RCC 7860 (cell line): ENCODE data around the gene PREX1.
"Not testable (repeated sequence)": the region's sequence is repeated elsewhere in the genome, so short reads cannot be mapped to it uniquely, and the experiment has no call there.

ENCODE experiments used
- DNase-seq: peaks from one replicate; pipeline ENCODE4 v3.0.0-alpha.2; 2015; ENCODE audit warnings: low spot score
- FAIRE-seq: peaks from 2 replicates; lab custom pipeline; 2012; peaks lifted over from hg19 to GRCh38; lab: Jason Lieb, UNC

The PREX1 gene

DNA sequence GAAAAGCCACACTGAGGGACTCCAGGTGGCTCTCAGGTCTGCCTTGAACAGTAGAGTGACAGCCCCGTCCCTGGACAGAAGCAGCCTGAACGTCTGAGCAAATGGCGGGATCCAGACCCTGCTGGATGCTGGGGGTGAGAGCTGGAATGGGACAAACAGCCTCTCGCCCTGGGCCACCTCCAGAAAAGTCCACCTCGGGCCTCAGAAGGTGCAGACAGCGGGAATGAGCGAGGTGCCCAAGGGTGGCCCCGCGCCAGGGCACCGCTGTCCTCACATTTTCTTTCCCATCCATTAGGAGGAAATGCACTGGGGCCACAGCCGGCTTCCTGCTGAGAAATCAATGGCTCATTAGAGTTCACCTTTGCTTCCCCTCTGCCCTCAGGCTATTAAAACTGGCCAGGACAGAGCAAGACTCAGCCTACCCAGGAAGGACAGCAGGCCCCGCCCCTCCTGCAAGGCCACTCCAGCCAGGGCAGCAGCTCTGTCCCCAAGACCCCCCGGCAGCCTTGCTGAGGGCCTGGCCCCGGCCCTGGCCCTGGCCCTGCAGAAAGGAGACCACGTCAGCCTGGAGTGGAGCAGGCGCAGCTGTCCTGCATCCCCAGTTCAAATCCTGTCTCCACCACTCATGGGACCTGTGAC, 229.4 kb downstream of the PREX1 start:
- not testable (repeated sequence) for FAIRE-seq, DNase-seq

DNA sequence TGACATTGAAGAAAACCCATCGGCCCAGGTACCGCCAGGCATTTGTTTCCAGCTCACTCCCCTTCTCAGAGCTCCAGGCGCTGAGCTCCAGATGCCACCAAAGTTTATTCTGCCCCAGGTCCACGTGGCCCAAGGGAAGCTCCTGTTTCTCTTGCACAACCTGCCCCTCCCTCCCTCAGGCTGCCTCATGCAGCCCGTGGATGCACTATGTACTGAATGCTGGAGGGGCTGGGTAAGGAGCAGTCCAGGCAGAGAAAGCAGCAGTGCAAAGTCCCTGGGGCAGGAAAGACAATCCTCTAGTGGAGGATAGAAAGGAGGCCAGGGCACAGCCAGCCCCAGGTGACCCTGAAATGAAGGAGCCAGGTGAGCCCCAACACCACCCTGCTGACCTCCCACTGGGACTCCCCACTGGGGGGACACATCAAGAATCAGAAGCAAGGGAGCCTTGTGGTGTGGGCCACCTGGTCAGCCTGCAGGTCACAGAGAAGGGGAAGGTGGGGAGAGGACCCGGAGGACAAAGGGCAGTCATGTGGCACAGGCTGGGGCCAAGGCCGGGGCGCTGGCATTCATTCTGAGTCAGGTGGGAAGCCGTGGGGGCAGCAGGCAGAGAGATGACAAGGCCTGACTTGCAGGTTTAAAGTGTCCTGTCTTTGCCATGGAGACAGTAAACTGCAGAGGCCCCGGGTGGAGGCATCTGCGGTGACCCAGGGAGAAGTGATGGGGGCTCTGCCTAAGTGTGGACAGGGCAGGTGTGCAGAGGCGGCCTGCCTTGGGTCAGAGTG, 230.1 kb downstream of the PREX1 start:
- no peak for DNase-seq

DNA sequence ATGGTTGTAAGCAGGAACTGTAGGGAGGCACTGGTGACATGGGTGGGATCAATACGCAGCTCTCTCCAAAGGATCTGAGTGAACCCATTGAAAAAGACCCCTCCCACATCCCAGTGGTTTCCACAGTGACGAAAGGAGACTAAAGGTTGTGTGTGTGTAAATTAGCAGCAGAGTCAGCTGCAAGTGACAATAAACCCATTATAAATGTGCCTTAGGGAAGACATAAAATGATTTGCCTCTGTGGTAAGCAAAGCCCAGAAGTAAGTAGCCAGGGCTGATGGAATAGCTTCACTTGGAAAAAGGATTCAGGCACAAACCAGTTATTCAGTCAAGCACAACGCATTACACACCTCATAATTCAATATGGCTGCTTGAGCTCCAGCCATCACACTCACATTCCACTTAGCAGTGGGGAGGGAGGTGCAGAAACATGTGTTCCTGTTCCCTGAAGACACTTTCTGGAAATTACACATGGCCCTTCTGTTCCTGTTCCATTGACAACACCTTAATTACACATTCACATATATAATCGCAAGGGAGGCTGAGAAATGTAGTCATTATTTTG, 231.4 kb downstream of the PREX1 start:
- DNase-seq (no peak), FAIRE-seq (no peak)

More for the DNA sequence above, 230.1 kb downstream of the PREX1 start:
- no peak for FAIRE-seq

DNA sequence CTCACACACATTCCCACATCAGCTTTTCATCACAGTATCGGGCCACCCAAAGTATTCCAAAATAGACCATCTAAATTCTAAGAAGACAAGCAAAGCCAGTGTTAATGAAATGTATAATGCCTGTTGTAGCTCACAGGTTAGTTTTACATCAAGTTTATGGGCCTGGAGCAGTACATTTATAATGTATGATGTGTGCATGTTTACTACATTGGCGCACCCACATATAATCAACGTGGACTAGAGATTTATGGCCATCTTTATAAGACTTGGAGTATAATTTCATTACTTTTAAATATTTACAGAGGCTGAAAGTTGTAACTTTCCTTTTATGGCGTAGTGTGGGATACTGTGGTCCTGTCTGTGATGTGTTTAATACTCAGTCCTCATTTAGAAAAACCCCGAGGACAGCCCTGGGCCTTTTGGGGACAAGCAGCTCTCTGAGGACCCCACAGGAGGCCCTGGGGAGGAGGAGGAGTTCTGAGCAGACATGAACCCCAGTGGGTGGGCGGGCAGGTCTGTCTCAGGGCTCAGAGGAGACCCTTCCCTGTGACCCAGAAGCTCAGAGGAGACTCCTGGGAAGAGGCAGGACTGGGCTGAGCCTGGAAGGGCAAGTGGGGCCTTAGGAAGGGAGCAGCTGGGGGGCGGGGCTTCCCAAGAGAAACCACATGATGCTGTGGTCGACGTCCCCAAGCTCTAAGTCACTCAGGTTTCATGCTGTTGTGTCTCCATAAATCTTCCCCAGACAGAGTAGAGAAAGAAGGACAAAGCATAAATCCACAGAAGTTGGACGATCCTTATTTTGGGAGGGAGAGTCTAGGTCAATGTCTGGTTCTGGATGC, 232.1 kb downstream of the PREX1 start:
- FAIRE-seq: no peak
- DNase-seq: no peak

DNA sequence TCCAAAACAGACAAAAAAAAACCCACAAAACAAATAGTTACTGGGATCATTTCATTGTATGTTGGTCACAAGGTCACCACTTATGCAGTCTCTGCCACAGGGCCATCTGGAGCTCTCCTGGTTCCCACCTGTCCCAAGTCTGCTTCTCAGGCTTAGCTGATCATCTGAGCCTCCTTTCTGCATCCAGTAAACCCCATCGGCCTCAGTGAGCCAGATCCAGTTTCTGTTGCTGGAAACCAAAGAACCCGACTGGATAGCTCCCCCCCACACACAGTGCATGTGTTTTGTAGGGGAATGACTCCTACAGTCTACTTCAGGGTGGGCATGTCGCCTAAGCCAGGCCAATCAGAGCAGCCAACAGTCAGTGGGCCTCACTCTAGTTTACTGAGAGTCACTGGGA, 233.3 kb downstream of the PREX1 start:
- FAIRE-seq: no peak

DNA sequence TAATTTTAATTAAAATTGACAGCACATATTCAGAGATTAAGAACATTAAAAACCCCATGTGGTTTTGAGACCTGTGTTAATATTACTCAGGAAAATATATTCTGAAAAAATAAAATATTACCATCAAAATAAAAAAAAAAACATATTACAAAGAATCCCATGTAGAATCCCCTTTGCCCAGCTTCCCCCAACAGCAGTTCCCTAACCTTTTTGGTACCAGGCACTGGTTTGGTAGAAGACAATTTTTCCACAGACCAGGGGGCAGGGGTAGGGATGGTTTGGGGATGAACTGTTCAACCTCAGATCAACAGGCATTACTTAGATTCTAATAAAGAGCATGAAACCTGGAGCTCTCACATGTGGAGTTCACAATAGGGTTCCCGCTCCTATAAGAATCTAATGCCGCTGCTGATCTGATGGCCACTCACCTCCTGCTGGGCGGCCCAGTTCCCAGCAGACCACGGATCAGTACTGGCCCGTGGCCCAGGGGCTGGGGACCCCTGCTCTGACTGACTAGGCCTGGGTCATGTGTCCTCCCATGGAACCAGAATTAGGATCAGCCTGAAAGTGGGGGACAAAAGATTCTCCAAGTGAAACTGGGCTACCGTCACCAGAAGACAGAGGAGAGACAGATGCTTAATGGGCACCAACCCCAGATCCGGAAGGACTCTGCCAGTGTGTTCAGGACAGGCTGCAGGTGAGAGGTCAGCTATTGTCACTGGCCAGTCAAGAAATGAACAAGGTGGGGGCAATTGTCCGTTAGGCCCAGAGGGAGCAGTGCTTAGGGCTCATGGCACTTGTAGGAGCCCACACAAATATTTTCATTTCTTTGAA, 235.5 kb downstream of the PREX1 start:
- DNase-seq (no peak), FAIRE-seq (no peak)

More for the DNA sequence above, 233.3 kb downstream of the PREX1 start:
- DNase-seq: no peak

DNA sequence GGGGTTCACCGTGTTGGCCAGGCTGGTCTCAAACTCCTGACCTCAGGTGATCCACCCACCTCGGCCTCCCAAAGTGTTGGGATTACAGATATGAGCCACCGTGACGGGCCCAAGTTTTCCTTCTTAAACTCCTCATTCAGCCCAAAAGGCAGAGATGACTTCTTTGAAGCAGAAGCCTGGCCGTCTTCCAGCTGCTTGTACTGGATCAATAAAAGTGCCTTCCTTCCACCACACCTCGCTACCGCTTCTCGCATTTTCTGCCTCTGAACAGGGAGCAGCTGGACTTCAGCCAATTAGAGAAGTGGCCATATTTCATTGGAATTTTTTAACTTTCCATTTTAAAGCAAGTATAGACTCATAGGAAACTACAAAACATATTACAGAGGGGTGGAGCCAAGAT, 241.1 kb downstream of the PREX1 start:
- DNase-seq: no peak
- no peak for FAIRE-seq

DNA sequence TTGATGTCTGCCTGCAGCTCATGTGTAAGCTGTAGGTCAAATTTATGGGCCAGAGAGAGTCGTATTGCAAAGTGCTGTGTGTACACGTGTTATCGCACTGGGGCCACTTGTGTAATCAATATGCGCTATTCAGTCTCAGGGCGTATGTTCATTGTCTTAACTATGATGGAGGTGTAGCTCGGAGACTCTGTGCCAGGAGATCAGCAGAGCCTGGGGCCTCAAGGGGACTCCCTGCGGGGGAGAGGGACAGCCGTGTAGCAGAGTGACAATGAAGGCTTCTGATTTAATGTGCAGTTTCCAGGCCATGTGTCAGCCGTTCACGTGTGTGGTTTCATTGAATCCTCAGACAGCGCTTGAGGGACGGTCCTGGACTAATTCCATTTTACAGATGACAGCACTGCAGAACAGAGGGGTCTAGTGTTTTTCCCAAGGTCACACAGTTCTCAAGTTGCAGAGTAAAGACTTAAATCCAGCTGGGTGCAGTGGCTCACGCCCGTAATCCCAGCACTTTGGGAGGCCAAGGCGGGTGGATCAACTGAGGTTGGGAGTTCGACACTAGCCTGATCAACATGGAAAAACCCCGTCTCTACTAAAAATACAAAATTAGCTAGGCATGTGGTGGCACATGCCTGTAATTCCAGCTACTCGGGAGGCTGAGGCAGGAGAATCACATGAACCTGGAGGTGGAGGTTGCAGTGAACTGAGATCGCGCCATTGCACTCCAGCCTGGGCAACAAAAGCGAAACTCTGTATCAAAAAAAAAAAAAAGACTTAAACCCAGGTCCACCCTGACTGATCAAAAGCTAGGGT, 242.5 kb downstream of the PREX1 start:
- FAIRE-seq (no peak), DNase-seq (no peak)

DNA sequence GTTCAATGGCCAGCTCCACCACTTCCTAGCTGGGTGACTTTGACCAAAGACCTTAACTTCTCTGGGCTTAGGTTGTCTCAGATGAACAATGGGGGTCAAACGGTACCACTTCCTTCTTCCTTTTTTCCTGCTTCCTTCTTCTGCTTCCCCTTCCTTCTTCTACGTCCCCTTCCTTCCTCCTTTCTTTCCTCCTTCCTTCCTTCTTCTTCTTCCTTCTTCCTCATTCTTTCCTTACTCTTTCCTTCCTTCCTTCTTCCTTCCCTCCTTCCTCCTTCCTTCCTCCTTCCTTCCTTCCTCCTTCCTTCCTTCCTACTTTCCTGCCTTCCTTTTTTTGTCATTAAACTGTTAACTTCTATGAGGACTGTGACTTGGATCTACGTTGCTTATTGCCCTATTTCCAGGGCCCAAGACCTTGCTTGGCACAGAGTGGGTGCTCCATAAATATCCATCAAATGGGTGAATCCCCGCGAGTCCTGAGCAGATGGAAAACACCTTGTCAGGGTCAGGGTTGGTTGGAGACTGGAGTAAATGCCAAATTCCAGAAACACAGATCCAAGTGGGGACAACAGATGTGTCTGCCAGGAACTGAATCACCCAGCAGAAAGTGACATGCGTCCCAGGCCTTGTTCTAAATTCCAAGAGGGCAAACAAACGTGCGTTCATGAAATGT, 243.3 kb downstream of the PREX1 start:
- FAIRE-seq (no peak), DNase-seq (no peak)

DNA sequence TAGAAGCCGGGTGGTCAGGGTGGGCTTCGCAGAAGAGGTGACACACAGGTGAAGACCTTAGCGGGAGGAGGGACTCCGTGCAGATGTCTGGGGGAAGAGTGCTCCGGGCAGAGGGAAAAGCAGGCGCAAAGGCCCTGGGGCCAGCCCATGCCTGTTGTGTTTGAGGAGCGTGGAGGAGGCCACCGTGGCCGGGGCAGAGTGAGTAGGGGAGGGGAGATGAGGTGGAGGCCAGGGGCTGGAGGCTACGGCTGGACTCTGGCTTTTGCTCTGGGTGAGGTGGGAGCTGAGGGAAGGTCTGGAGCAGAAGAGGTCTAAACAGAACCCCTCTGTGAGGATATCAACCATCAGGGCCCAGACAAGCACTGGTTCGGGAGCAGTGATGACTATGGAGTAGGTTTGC, 244.0 kb downstream of the PREX1 start:
- DNase-seq: no peak
- no peak for FAIRE-seq

DNA sequence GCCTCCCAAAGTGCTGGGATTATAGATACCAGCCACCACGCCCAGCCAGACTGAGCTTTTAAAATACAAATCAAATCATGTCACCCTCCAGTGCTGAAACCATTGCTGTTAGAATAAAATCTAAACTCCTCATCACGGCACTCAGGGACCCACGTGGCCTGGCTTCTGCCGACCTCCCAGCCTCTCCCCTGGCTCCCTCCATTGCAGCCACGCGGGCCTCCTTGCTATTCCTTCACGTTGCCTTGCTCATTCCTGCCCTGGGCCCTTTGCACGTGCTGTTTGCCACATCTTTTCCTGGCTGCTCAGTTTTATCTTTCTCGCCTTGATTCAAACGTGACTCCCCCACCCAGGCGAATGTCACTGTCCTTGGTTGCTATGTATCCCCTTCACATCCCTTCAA, 244.6 kb downstream of the PREX1 start:
- FAIRE-seq (no peak), DNase-seq (no peak)

DNA sequence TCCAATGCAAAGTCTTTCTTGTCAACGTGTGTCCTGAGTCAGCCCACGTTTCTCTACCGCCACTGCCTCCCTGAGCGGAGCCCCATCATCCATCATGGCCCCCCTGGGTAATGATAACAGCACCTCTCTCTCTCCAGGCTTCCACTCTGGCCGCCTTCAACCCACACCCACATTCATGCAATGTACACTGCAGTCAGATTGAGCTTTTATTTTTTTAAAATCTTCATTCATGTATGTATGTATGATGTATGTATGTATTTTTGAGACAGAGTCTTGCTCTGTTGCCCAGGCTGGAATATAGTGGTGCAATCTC, 245.2 kb downstream of the PREX1 start:
- FAIRE-seq (no peak), DNase-seq (no peak)

DNA sequence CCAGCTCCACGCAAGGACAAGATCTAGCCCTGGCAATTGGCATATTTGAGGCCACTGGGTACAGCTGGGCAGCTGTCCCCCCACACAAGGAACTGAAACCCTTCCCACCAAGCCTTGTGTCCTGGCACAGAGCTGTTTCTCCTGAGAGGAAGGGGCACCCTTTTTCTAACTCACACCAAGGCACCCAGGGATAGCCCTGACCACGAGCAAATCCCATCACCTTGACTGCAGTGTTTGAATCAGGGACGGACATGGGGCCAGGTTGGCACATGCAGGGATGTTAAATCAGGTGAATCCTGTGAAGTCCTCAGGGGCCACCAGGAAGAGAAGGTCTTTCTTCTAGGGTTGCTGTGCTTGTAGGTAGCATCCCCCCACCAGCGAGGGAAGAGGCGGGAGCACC, 246.6 kb downstream of the PREX1 start:
- DNase-seq (no peak), FAIRE-seq (no peak)

DNA sequence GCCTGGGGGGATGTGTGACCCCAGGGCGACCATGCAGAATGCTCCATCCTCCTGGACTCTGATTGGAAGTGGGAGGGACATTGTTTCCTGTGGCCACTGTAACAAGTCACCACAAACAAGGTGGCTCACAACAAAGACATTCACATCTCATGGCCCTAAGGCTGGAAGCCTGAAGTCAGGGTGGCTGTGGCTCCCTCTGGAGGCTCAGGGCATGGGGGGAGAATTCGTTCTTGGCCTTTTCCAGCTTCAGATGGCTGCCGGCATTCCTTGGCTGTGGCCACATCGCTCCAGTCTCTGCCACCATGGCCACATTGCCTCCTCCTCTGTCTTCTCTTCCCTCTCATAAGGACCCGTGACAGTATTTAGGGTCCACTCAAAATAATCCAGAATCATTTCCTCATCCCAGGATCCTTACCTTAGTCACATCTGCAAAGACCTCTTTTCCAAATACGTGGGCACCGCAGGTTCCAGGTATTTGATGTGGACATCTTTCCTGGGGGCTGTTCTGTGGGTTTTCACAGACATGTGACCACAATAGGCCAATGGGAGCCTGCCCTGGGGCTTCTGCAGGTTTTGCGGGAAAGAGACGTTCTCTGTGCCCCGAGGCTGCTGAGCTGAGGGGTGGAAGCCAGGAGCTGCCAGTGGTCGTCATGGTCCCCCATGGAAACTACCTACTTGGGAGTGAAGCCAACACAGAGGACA, 249.3 kb downstream of the PREX1 start:
- DNase-seq (no peak), FAIRE-seq (no peak)

DNA sequence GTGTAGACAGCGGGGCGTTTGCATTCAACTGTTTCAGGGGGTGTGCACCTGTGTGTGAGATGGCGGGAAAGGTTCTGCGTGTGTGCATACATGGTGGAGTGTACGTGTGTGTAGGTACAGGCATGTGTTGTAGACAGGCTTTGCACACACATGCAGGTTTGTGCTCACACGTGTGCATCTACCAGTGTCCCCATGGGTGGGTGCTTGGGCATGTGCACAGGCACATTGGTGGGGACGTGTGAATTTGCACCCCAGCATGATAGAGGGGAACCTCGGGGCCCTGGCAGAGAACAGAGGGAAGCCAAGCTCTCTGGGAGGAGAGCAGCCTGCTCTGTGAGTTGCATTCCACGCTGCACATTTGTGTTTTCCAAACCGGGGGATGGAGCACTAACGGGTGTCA, 250.2 kb downstream of the PREX1 start:
- DNase-seq (no peak), FAIRE-seq (no peak)

DNA sequence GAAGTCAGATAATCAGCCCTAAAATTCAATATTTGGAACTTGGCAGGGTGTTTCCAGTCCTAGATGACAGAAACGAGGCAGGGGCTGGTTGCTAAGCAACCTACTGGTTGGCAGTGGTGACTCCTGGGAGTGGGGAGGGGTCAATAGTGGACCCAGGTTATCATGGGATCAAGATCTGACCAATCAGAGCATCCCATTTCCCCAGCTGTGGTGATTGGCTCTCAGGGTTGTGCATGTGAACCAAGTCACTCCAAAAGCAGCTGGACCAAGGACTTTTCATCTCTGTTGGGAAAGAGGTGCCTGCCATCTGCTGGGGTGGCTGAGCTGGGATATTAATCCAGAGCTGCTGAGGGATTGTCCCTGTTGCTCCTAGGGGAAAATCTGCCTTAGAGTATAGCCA, 253.4 kb downstream of the PREX1 start:
- FAIRE-seq: no peak
- no peak for DNase-seq
